HCT116 (cell line): ENCODE data around the gene PHACTR1. TPM values are rescaled to one million over a fixed set of nuclear protein-coding genes. Genes with fewer than 3 reads are reported as not detected.

Experiments used
- ATAC-seq: fragments of 200-7000 bp; cut with Tn5 transposase; 2 replicates; pipeline ENCODE4 v1.9.1; 2020; ENCODE audit warnings: mild to moderate bottlenecking, moderate library complexity
- BruUV-seq: library from RNA; stranded (reverse); fragments of 400-500 nt; replicated peaks from 2 replicates; lab custom pipeline; 2021; lab: Mats Ljungman, UMichigan
- CTCF ChIA-PET: fragments of 300-600 bp; sonication (Branson Sonifier 250); formaldehyde crosslinking; loops from one replicate; lab custom pipeline; 2021; ENCODE audit warnings: antibody characterized with exemption; lab: Charles Lee
- POLR2A ChIA-PET: fragments of 300-600, 350-600 bp; sonication (Branson Sonifier 250); formaldehyde crosslinking; loops from one replicate; lab custom pipeline; 2021; ENCODE audit warnings: antibody characterized with exemption; lab: Charles Lee
- RAD21 ChIA-PET, 2 experiments: fragments of 300-600 bp; sonication (Branson Sonifier 250); formaldehyde crosslinking; loops; one replicate each; lab custom pipeline; 2023; ENCODE audit warnings: low total read pairs in 2 of 2; ENCODE audit not compliant: uncharacterized antibody in 2 of 2, unreplicated experiment in 2 of 2, low non-redundant PET in 1 of 2; lab: Charles Lee
- DNase-seq: peaks from one replicate; pipeline ENCODE4 v3.0.0-alpha.2; 2010; ENCODE audit warnings: low read depth, low spot score
- H2AFZ ChIP-seq: fragments of 200-600 bp; shearing (Covaris generic), sonication (generic); 2 replicates; pipeline ENCODE4 v1.6.1; 2017; ENCODE audit warnings: low read depth, mixed run types, mixed read lengths, antibody characterized with exemption, low read length; ENCODE audit not compliant: poor library complexity, severe bottlenecking
- H3K27ac ChIP-seq: 2 replicates; pipeline ENCODE4 v1.5.1; 2012; ENCODE audit warnings: low read depth, low read length
- H3K27me3 ChIP-seq: fragments of 200-600 bp; sonication (generic); 2 replicates; pipeline ENCODE4 v1.6.1; 2016; ENCODE audit warnings: mixed run types, low read length, mixed read lengths; ENCODE audit not compliant: insufficient read depth
- H3K36me3 ChIP-seq, 2 experiments: fragments of 200-500 bp in 1 of 2; fragments of 200-600 bp in 1 of 2; sonication (Bioruptor generic) in 1 of 2; sonication (generic) in 1 of 2; 2 replicates each; pipeline versions ENCODE4 v1.5.1 to v1.6.1; 2014 to 2016; ENCODE audit warnings: low read length in 2 of 2, inconsistent platforms in 1 of 2, mixed read lengths in 1 of 2, mixed run types in 1 of 2; ENCODE audit not compliant: insufficient read depth in 2 of 2, control insufficient read depth in 1 of 2
- H3K4me1 ChIP-seq, 2 experiments: fragments of 200-600 bp in 1 of 2; sonication (generic) in 1 of 2; 2 replicates each; pipeline versions ENCODE4 v1.5.1 to v1.6.1; 2012 to 2017; ENCODE audit warnings: low read length in 2 of 2, inconsistent platforms in 1 of 2, mild to moderate bottlenecking in 1 of 2, mixed read lengths in 1 of 2, mixed run types in 1 of 2, moderate library complexity in 1 of 2; ENCODE audit not compliant: insufficient read depth in 2 of 2, control insufficient read depth in 1 of 2
- H3K4me2 ChIP-seq: fragments of 200-600 bp; sonication (generic); 2 replicates; pipeline ENCODE4 v1.6.1; 2017; ENCODE audit warnings: mixed run types, low read length, mixed read lengths
- H3K4me3 ChIP-seq, 2 experiments: fragments of 200-600 bp in 1 of 2; sonication (generic) in 1 of 2; replicated peaks in 1 of 2; 2 replicates each; pipeline ENCODE4 v1.5.1; 2011 to 2016; ENCODE audit warnings: low read length in 2 of 2, control low read depth in 1 of 2, low read depth in 1 of 2, mild to moderate bottlenecking in 1 of 2, mixed read lengths in 1 of 2, mixed run types in 1 of 2
- H3K79me2 ChIP-seq: fragments of 200-600 bp; sonication (generic); 2 replicates; pipeline ENCODE4 v1.6.1; 2017; ENCODE audit warnings: mild to moderate bottlenecking, mixed run types, low read length, moderate library complexity, mixed read lengths; ENCODE audit not compliant: insufficient read depth
- H3K9ac ChIP-seq: fragments of 200-600 bp; sonication (generic); 2 replicates; pipeline ENCODE4 v1.6.1; 2016; ENCODE audit warnings: low read length, mixed read lengths
- H3K9me2 ChIP-seq: fragments of 200-600 bp; sonication (generic), shearing (Covaris generic); 2 replicates; pipeline ENCODE4 v1.6.1; 2017; ENCODE audit warnings: mixed run types, mild to moderate bottlenecking, moderate library complexity; ENCODE audit not compliant: insufficient read depth
- H3K9me3 ChIP-seq, 2 experiments: fragments of 200-500 bp in 1 of 2; fragments of 200-600 bp in 1 of 2; sonication (Bioruptor generic) in 1 of 2; sonication (generic) in 1 of 2; 2 replicates each; pipeline ENCODE4 v1.6.1; 2014 to 2017; ENCODE audit warnings: low read length in 2 of 2, mixed read lengths in 2 of 2, inconsistent platforms in 1 of 2, low read depth in 1 of 2, mild to moderate bottlenecking in 1 of 2, mixed run types in 1 of 2, moderate library complexity in 1 of 2; ENCODE audit not compliant: control insufficient read depth in 1 of 2, insufficient read depth in 1 of 2
- H4K20me1 ChIP-seq: fragments of 200-600 bp; sonication (generic), shearing (Covaris generic); 2 replicates; pipeline ENCODE4 v1.6.1; 2017; ENCODE audit warnings: mixed run types, mild to moderate bottlenecking, moderate library complexity; ENCODE audit not compliant: insufficient read depth
- CBX3 ChIP-seq: IDR thresholded peaks from 2 replicates; pipeline ENCODE4 v1.6.1; 2012; ENCODE audit warnings: low read depth
- ELF1 ChIP-seq: IDR thresholded peaks from 2 replicates; pipeline ENCODE4 v1.6.1; 2012; ENCODE audit warnings: low read depth, borderline replicate concordance
- EZH2 ChIP-seq: fragments of 200-600 bp; sonication (generic); IDR thresholded peaks from 2 replicates; pipeline ENCODE4 v1.6.1; 2017; ENCODE audit warnings: antibody characterized with exemption, mixed run types
- FOSL1 ChIP-seq: IDR thresholded peaks from 2 replicates; pipeline ENCODE4 v1.6.1; 2012; ENCODE audit warnings: low read depth
- POLR2A ChIP-seq: IDR thresholded peaks from 2 replicates; pipeline ENCODE4 v1.7.0; 2011; ENCODE audit warnings: borderline replicate concordance; ENCODE audit not compliant: insufficient read depth, insufficient read length; ENCODE audit errors: extremely low read depth
- RAD21 ChIP-seq: IDR thresholded peaks from 2 replicates; pipeline ENCODE4 v1.6.1; 2012; ENCODE audit warnings: low read depth, mild to moderate bottlenecking
- REST ChIP-seq: IDR thresholded peaks from 2 replicates; pipeline ENCODE4 v1.6.1; 2012; ENCODE audit warnings: low read depth
- SIN3A ChIP-seq: IDR thresholded peaks from 2 replicates; pipeline ENCODE4 v1.6.1; 2012; ENCODE audit warnings: low read depth
- SRF ChIP-seq: IDR thresholded peaks from 2 replicates; pipeline ENCODE4 v1.6.1; 2012; ENCODE audit warnings: low read depth
- TCF7L2 ChIP-seq: IDR thresholded peaks from 2 replicates; pipeline ENCODE4 v1.7.0; 2011; ENCODE audit warnings: borderline replicate concordance, inconsistent platforms; ENCODE audit not compliant: insufficient read depth, insufficient read length; ENCODE audit errors: extremely low read depth
- intact Hi-C: fragments of 100-400 bp; cut with micrococcal nuclease; formaldehyde crosslinking; loops from 2 replicates; pipeline ENCODE4 v1.10.0; 2022
- total RNA-seq: library from RNA; stranded (reverse); gene quantifications from one replicate; pipeline ENCODE4 v1.2.1, GENCODE V29; 2021; ENCODE audit not compliant: unreplicated experiment
- TF ChIP-seq, protein P1 (sequence below): IDR thresholded peaks from 2 replicates; pipeline ENCODE4 v1.6.1; 2012

The PHACTR1 gene
- total RNA-seq, 1 experiment from 2014 or later: 0.17 TPM

DNA sequence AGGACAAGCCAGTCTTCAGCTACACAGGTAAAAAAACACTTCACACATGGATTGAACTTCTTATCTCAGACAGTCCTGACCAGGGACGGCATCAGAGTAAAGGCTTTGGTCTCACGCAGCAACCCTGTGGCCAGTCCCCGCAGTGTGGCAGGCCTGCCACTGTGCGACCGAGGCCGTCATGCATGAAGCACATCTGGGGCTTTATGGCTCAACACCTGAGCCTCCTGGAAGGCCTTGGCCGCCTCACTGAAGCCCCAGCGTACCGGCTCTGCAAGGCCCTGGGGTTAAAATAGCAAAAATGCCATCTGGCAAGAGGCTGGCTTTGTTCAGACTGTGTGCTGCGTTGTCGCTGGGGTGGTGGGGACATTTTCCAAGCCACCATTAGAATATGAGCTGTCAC lies 579.0 kb downstream of the PHACTR1 start:
- H3K4me3 ChIP-seq: no peak overlapping the region
- no peaks in the 10 kb centered on the region for H3K4me1 ChIP-seq
- TF ChIP-seq SRF: no peak
- TF ChIP-seq POLR2A: no peak
- no peak for TF ChIP-seq REST
- no peak for TF ChIP-seq FOSL1
- TF ChIP-seq, protein P1, sequence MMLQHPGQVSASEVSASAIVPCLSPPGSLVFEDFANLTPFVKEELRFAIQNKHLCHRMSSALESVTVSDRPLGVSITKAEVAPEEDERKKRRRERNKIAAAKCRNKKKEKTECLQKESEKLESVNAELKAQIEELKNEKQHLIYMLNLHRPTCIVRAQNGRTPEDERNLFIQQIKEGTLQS: no peak
- no peak for TF ChIP-seq TCF7L2
- TF ChIP-seq ELF1: no peak
- TF ChIP-seq EZH2: no peak
- no peak for TF ChIP-seq CBX3
- no peak for TF ChIP-seq RAD21
- no peak for TF ChIP-seq SIN3A
- no peak for ATAC-seq
- no peak overlapping the region for H2AFZ ChIP-seq
- no peak overlapping the region for H3K4me2 ChIP-seq
- no peak for DNase-seq
- no peaks in the 10 kb centered on the region for H3K9me3 ChIP-seq
- H3K36me3 ChIP-seq: no peaks in the 10 kb centered on the region
- no peaks in the 10 kb centered on the region for H3K9me2 ChIP-seq
- POLR2A ChIA-PET: no interaction called here
- no TSS peak for BruUV-seq
- intact Hi-C loops: no loop called here
- H3K27ac ChIP-seq: no peak overlapping the region
- no peaks in the 10 kb centered on the region for H3K27me3 ChIP-seq
- no peaks in the 10 kb centered on the region for H3K79me2 ChIP-seq
- H3K9ac ChIP-seq: no peak overlapping the region
- CTCF ChIA-PET: no interaction called here
- RAD21 ChIA-PET: no interaction called here
- H4K20me1 ChIP-seq: no peaks in the 10 kb centered on the region
